Esophagus muscularis mucosa (tissue), 4 donors: ENCODE data around the gene NKD2.

Experiments used
- EP300 ChIP-seq: sonication (generic); formaldehyde crosslinking; IDR thresholded peaks from one replicate; pipeline ENCODE4 v1.6.1; 2017; ENCODE audit warnings: antibody characterized with exemption
- POLR2A ChIP-seq: fragments of 450-650 bp; IDR thresholded peaks from one replicate; pipeline ENCODE4 v1.6.1; 2017; ENCODE audit warnings: antibody characterized with exemption, moderate library complexity, mild to moderate bottlenecking, low read depth
- TF ChIP-seq, protein P1 (sequence below), 3 experiments: fragments of 200-600 bp in 2 of 3; fragments of 450-650 bp in 1 of 3; sonication (generic) in 2 of 3; IDR thresholded peaks; one replicate each; pipeline ENCODE4 v1.5.1; 2017 to 2019; ENCODE audit warnings: antibody characterized with exemption in 3 of 3, mild to moderate bottlenecking in 2 of 3, moderate library complexity in 1 of 3

- TF ChIP-seq, protein P1, sequence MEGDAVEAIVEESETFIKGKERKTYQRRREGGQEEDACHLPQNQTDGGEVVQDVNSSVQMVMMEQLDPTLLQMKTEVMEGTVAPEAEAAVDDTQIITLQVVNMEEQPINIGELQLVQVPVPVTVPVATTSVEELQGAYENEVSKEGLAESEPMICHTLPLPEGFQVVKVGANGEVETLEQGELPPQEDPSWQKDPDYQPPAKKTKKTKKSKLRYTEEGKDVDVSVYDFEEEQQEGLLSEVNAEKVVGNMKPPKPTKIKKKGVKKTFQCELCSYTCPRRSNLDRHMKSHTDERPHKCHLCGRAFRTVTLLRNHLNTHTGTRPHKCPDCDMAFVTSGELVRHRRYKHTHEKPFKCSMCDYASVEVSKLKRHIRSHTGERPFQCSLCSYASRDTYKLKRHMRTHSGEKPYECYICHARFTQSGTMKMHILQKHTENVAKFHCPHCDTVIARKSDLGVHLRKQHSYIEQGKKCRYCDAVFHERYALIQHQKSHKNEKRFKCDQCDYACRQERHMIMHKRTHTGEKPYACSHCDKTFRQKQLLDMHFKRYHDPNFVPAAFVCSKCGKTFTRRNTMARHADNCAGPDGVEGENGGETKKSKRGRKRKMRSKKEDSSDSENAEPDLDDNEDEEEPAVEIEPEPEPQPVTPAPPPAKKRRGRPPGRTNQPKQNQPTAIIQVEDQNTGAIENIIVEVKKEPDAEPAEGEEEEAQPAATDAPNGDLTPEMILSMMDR (IDR thresholded peaks at IDR 0.05): no peak
- no peak for TF ChIP-seq EP300
- no peak for TF ChIP-seq POLR2A
Measured at GRCh38 chr5:968881-969280, 39.7 kb upstream of the NKD2 start.
